Spleen (tissue), 7 donors: Measurements from ENCODE around the gene HOXC6.

ENCODE experiments used
- POLR2AphosphoS5 ChIP-seq, 3 donors: sonication (generic); formaldehyde crosslinking; IDR thresholded peaks; one replicate each; pipeline ENCODE4 v1.5.1; 2017; ENCODE audit warnings: antibody characterized with exemption in 3 of 3
- TF ChIP-seq, protein P1 (sequence below), 11 experiments: fragments of 200-600 bp in 7 of 11; fragments of 450-650 bp in 4 of 11; sonication (generic) in 4 of 11; IDR thresholded peaks in 8 of 11; conservative IDR thresholded peaks in 3 of 11; 1 replicate in 7 of 11; 2 replicates in 4 of 11; pipeline versions ENCODE4 v1.4.0 to v1.8.0; 2016 to 2021; ENCODE audit warnings: antibody characterized with exemption in 11 of 11, inconsistent platforms in 4 of 11, mild to moderate bottlenecking in 1 of 11
- donor health status: DM: no; HTN: no; CAD: no; lungs with moderate emphysema.
- donor health status: DM: no; HTN: no; CAD: no.
- donor health status: DM: no; HTN: no; CAD: no.

- TF ChIP-seq, protein P1, sequence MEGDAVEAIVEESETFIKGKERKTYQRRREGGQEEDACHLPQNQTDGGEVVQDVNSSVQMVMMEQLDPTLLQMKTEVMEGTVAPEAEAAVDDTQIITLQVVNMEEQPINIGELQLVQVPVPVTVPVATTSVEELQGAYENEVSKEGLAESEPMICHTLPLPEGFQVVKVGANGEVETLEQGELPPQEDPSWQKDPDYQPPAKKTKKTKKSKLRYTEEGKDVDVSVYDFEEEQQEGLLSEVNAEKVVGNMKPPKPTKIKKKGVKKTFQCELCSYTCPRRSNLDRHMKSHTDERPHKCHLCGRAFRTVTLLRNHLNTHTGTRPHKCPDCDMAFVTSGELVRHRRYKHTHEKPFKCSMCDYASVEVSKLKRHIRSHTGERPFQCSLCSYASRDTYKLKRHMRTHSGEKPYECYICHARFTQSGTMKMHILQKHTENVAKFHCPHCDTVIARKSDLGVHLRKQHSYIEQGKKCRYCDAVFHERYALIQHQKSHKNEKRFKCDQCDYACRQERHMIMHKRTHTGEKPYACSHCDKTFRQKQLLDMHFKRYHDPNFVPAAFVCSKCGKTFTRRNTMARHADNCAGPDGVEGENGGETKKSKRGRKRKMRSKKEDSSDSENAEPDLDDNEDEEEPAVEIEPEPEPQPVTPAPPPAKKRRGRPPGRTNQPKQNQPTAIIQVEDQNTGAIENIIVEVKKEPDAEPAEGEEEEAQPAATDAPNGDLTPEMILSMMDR (IDR thresholded peaks at IDR 0.05 in 8 of 11, conservative IDR thresholded peaks at IDR 0.05 in 3 of 11): no peak
- TF ChIP-seq POLR2AphosphoS5 (IDR thresholded peaks at IDR 0.05): no peak
Measured at GRCh38 chr12:54059668-54060067, 31.4 kb downstream of the HOXC6 start.
